ENCODE measurements around the gene TATDN2. TPM values are rescaled to one million over a fixed set of nuclear protein-coding genes. Genes with fewer than 3 reads are reported as not detected.

TATDN2 gene
- total RNA-seq (10 to 100 TPM; 16.6 to 21.0 TPM), polyA plus RNA-seq (ENCODE audit: insufficient read length in 2 of 2) (10 to 100 TPM; 54.4 to 55.4 TPM)
- long read RNA-seq, donor 1, full-length matches to known transcripts: 4 of 16 reads
- long read RNA-seq, donor 1, partial matches to known transcripts: 12 of 16 reads
- long read RNA-seq, donor 1, other reads (novel, unspliced or antisense): 0 of 16 reads
- long read RNA-seq, donor 2, full-length matches to known transcripts: 2 of 2 reads
- long read RNA-seq, donor 2, partial matches to known transcripts: 0 of 2 reads
- long read RNA-seq, donor 2, other reads (novel, unspliced or antisense): 0 of 2 reads
- long read RNA-seq, donor 3, full-length matches to known transcripts: 4 of 4 reads
- long read RNA-seq, donor 3, partial matches to known transcripts: 0 of 4 reads
- long read RNA-seq, donor 3, other reads (novel, unspliced or antisense): 0 of 4 reads
- long read RNA-seq, donor 4, full-length matches to known transcripts: 1 of 1 reads
- long read RNA-seq, donor 4, partial matches to known transcripts: 0 of 1 reads
- long read RNA-seq, donor 4, other reads (novel, unspliced or antisense): 0 of 1 reads

DNA sequence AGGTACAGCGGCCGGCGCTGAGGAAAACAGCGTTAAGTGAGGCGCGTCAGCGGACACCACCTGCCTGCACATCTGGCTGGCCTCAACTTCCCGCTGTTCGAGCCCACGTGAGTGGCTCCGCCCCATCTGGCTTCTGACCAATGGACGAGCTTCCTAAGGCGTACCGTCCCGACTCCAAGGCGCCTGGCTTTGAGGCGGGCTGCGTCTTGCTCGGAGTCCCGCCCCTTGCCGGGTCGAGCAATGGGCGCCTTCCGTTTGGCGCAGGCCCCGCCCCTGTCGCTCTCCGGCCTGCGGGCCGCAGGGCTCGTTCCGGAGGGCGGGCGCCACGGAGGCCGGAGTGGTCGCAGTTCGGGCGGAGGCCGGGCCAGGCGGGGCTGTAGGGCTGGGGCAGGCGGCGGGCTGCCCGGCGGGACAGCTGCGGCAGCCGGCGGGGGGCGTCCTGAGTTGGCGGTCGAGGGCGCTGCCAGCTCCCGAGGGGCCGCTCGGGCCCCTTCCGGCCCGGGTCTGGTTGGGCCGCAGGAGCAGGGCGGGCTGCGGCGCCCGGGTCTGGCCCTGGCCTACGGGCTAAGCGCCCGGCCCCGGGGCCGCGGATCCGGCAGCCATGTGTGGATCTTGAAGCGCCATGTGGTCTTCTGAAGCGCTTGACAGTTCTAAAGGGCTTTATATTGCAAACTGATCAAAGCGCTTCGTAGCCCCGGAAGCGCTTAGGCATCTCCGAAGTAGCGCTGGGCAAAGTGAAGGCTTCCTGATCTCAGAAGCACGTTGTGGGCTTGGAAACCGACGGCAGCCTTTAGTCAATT lies at the start of gene TATDN2:
TATDN2 (plus strand) TSS at position 276 of the 800 bp plus-strand sequence. CDS start 742 bp downstream, outside the sequence.
- peaks cover 17% of the 10 kb centered on the region for H3K4me1 ChIP-seq (ENCODE audit: control insufficient read depth, insufficient read depth, low read length)
- H3K27me3 ChIP-seq (ENCODE audit: control insufficient read depth, insufficient read depth, low read length): no peaks in the 10 kb centered on the region
- H3K27ac ChIP-seq (ENCODE audit: low read depth, low read length): peak within 1 kb of the TSS; percentile 70
- DNase-seq (ENCODE audit: low read depth in 4 of 6, low spot score in 6 of 6): peak; percentile 86 to 99 (median 91)
- WGBS (ENCODE audit: insufficient coverage): 0% methylated on average over 80 of the region's 80 CpGs
- no peaks in the 10 kb centered on the region for H3K9me3 ChIP-seq (ENCODE audit: control insufficient read depth, insufficient read depth, low read length)
- peaks cover 16% of the 10 kb centered on the region for H3K36me3 ChIP-seq (ENCODE audit: control insufficient read depth, insufficient read depth, low read length)
- peak within 1 kb of the TSS; percentile 78 for H3K4me3 ChIP-seq (ENCODE audit: low read depth, low read length)

DNA sequence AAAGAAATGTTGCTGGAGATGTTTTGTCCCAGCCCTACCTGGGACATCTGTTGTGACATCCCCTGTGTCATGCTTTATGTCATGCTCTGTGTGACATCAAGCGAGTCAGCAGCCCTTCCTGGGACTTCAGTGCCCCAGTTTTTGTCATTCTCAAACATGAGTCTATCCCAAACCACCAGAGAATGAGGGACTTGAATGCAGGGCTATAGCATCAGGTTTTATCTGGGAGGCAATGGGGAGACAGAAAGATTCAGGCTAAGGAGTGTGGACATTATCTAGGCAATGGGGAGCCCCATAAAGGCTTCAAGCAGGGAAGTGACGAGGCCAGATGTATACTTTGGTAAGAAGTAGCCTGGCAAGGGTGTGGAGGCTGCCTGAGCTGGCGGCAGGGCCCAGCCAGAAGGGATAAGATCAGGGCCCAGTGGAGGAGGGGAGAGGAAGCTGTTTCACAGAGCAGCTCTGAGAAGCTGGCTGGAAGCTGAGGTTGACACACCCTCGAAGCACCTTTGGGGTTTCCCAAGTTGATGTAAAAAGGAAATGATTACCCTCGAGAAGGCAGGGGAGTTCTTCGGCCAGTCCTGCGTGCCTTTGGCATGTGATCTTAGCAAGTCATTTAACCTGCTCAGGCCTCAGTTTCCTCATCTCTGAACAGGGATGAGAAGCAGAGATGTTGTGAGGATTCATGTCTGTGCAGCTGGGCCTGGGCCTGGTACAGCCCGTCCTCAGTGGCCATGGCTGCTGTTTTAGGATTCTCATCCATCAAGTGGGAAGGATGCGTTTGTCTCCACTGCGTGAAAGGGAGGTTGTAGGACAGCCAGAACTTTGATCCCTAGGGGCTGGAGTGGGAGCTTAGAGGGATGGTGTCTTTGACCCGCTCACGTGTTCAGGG lies 49.3 kb upstream of the TATDN2 start:
- Histone ChIP-seq H3K27ac (ENCODE audit: low read depth, low read length) (no peak overlapping the region), H3K36me3 (ENCODE audit: control insufficient read depth, insufficient read depth, low read length) (peaks cover 3% of the 10 kb centered on the region), H3K9me3 (ENCODE audit: control insufficient read depth, insufficient read depth, low read length) (no peaks in the 10 kb centered on the region), H3K27me3 (ENCODE audit: control insufficient read depth, insufficient read depth, low read length) (no peaks in the 10 kb centered on the region), H3K4me3 (ENCODE audit: low read depth, low read length) (no peak overlapping the region), H3K4me1 (ENCODE audit: control insufficient read depth, insufficient read depth, low read length) (peaks cover 6% of the 10 kb centered on the region)
- DNase-seq (ENCODE audit: low read depth in 4 of 6, low spot score in 6 of 6): no peak
- WGBS (ENCODE audit: insufficient coverage): 81% methylated on average over 9 of the region's 12 CpGs

- Histone ChIP-seq H3K36me3 (ENCODE audit: control insufficient read depth, insufficient read depth, low read length) (peaks cover 8% of the 10 kb centered on the region), H3K9me3 (ENCODE audit: control insufficient read depth, insufficient read depth, low read length) (no peaks in the 10 kb centered on the region), H3K27ac (ENCODE audit: low read depth, low read length) (no peak overlapping the region), H3K4me1 (ENCODE audit: control insufficient read depth, insufficient read depth, low read length) (no peaks in the 10 kb centered on the region), H3K4me3 (ENCODE audit: low read depth, low read length) (no peak overlapping the region), H3K27me3 (ENCODE audit: control insufficient read depth, insufficient read depth, low read length) (no peaks in the 10 kb centered on the region)
- DNase-seq (ENCODE audit: low read depth in 4 of 6, low spot score in 6 of 6): no peak
- no CpG with 5 or more reads among the region's 2 CpGs for whole genome bisulfite sequencing (ENCODE audit: insufficient coverage)
Observed at GRCh38 chr3:10204921-10205320, 43.3 kb upstream of the TATDN2 start.

GRCh38 chr3:10205451-10206165 lies 42.7 kb upstream of the TATDN2 start:
- no peaks in the 10 kb centered on the region for H3K4me1 ChIP-seq (ENCODE audit: control insufficient read depth, insufficient read depth, low read length)
- no peaks in the 10 kb centered on the region for H3K9me3 ChIP-seq (ENCODE audit: control insufficient read depth, insufficient read depth, low read length)
- no peak overlapping the region for H3K4me3 ChIP-seq (ENCODE audit: low read depth, low read length)
- H3K36me3 ChIP-seq (ENCODE audit: control insufficient read depth, insufficient read depth, low read length): peaks cover 8% of the 10 kb centered on the region
- no peak for DNase-seq (ENCODE audit: low read depth in 4 of 6, low spot score in 6 of 6)
- H3K27ac ChIP-seq (ENCODE audit: low read depth, low read length): no peak overlapping the region
- 92% methylated on average over 6 of the region's 7 CpGs for WGBS (ENCODE audit: insufficient coverage)
- no peaks in the 10 kb centered on the region for H3K27me3 ChIP-seq (ENCODE audit: control insufficient read depth, insufficient read depth, low read length)

DNA sequence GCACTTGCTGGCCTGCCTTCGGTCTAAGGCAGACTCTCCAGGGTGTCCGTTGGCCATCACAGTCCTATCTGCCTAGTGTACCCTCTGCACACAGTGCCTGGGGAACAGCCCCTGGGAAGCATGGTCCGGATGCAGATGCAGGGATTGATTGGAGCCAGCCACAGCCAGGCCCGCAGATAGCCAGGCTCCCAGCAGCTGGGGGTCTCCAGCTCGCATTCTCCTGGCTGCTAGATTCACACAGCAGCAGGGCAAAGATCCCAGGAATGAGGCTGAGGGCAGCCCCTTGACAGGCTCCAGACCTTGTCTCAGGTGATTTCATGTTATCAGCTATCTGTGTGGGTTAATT lies 42.1 kb upstream of the TATDN2 start:
- H3K4me3 ChIP-seq (ENCODE audit: low read depth, low read length): no peak overlapping the region
- H3K4me1 ChIP-seq (ENCODE audit: control insufficient read depth, insufficient read depth, low read length): no peaks in the 10 kb centered on the region
- no peaks in the 10 kb centered on the region for H3K27me3 ChIP-seq (ENCODE audit: control insufficient read depth, insufficient read depth, low read length)
- no peak overlapping the region for H3K27ac ChIP-seq (ENCODE audit: low read depth, low read length)
- peaks cover 6% of the 10 kb centered on the region for H3K36me3 ChIP-seq (ENCODE audit: control insufficient read depth, insufficient read depth, low read length)
- WGBS (ENCODE audit: insufficient coverage): 83% methylated on average over 5 of the region's 5 CpGs
- H3K9me3 ChIP-seq (ENCODE audit: control insufficient read depth, insufficient read depth, low read length): no peaks in the 10 kb centered on the region
- DNase-seq (ENCODE audit: low read depth in 4 of 6, low spot score in 6 of 6): no peak

DNA sequence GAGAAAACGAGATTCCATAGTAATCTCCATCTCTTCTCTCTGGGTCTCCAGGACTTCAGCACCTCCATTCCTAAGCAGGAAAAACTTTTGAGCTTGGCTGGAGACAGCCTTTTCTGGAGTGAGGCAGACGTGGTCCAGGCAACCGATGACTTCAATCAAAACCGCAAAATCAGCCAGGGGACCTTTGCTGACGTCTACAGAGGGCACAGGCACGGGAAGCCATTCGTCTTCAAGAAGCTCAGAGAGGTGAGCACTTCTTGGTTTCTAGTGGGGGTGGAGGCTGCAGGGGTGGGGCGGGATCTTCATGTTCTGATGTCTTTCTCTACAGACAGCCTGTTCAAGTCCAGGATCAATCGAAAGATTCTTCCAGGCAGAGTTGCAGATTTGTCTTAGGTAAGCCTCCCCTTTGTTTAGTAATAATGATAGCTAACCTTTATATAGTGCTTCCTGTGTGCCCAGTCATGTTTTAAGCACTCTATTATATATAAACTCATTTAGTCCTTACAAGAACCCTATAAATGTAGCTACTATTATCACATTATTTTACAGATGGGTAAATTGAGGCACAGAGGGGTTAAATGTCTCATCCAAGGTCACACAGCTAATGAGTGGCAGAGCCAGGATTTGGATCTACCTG lies 35.0 kb upstream of the TATDN2 start:
- no peaks in the 10 kb centered on the region for H3K36me3 ChIP-seq (ENCODE audit: control insufficient read depth, insufficient read depth, low read length)
- WGBS (ENCODE audit: insufficient coverage): 83% methylated on average over 8 of the region's 9 CpGs
- H3K27ac ChIP-seq (ENCODE audit: low read depth, low read length): no peak overlapping the region
- H3K4me1 ChIP-seq (ENCODE audit: control insufficient read depth, insufficient read depth, low read length): no peaks in the 10 kb centered on the region
- H3K4me3 ChIP-seq (ENCODE audit: low read depth, low read length): no peak overlapping the region
- H3K27me3 ChIP-seq (ENCODE audit: control insufficient read depth, insufficient read depth, low read length): no peaks in the 10 kb centered on the region
- no peaks in the 10 kb centered on the region for H3K9me3 ChIP-seq (ENCODE audit: control insufficient read depth, insufficient read depth, low read length)
- DNase-seq (ENCODE audit: low read depth in 4 of 6, low spot score in 6 of 6): no peak

GRCh38 chr3:10215578-10216368 lies 32.5 kb upstream of the TATDN2 start:
- Histone ChIP-seq H3K27ac (ENCODE audit: low read depth, low read length) (no peak overlapping the region), H3K27me3 (ENCODE audit: control insufficient read depth, insufficient read depth, low read length) (no peaks in the 10 kb centered on the region), H3K4me1 (ENCODE audit: control insufficient read depth, insufficient read depth, low read length) (no peaks in the 10 kb centered on the region), H3K36me3 (ENCODE audit: control insufficient read depth, insufficient read depth, low read length) (peaks cover 7% of the 10 kb centered on the region), H3K4me3 (ENCODE audit: low read depth, low read length) (no peak overlapping the region), H3K9me3 (ENCODE audit: control insufficient read depth, insufficient read depth, low read length) (no peaks in the 10 kb centered on the region)
- 77% methylated on average over 5 of the region's 6 CpGs for WGBS (ENCODE audit: insufficient coverage)
- no peak for DNase-seq (ENCODE audit: low read depth in 4 of 6, low spot score in 6 of 6)

DNA sequence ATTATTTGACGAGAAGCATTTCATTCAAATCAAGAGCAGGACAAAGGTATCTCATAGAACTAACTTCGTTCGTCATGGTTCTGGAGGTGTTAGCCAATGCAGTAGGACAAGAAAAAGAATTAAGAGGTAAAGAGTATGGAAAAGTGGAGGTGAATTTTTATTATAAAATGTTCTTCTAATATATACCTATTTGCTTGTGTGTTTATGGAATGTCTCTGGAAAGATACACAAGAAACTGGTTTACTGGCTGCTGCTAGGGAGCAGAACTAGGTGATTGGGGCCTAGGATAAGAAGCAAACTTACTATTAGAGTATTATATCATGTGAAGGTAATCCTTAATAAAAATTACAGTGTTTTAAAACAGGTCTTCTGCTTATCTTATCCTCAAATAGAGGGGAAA lies 30.9 kb upstream of the TATDN2 start:
- WGBS (ENCODE audit: insufficient coverage): no CpG with 5 or more reads among the region's 3 CpGs
- Histone ChIP-seq H3K9me3 (ENCODE audit: control insufficient read depth, insufficient read depth, low read length) (no peaks in the 10 kb centered on the region), H3K4me3 (ENCODE audit: low read depth, low read length) (no peak overlapping the region), H3K4me1 (ENCODE audit: control insufficient read depth, insufficient read depth, low read length) (no peaks in the 10 kb centered on the region), H3K36me3 (ENCODE audit: control insufficient read depth, insufficient read depth, low read length) (peaks cover 7% of the 10 kb centered on the region), H3K27ac (ENCODE audit: low read depth, low read length) (no peak overlapping the region), H3K27me3 (ENCODE audit: control insufficient read depth, insufficient read depth, low read length) (no peaks in the 10 kb centered on the region)
- no peak for DNase-seq (ENCODE audit: low read depth in 4 of 6, low spot score in 6 of 6)
